Prostate gland (tissue), 2 donors: ENCODE data around the gene C9orf152. TPM values are rescaled to one million over a fixed set of nuclear protein-coding genes. Genes with fewer than 3 reads are reported as not detected.
A peak's percentile ranks its signal among the peaks of the same experiment; 100 is the strongest.

ENCODE experiments used
- DNase-seq: peaks from one replicate; pipeline ENCODE4 v3.0.0-alpha.2; 2019; ENCODE audit warnings: low spot score
- H3K27ac ChIP-seq, 2 donors: fragments of 200-600 bp; sonication (generic); 2 replicates each; pipeline ENCODE4 v1.5.1; 2017 to 2019
- H3K27me3 ChIP-seq: fragments of 200-600 bp; sonication (generic); replicated peaks from 2 replicates; pipeline ENCODE4 v1.5.1; 2019; ENCODE audit not compliant: insufficient read depth
- H3K36me3 ChIP-seq, 2 donors: fragments of 200-600 bp; sonication (generic); 1 replicate in 1 of 2; 2 replicates in 1 of 2; pipeline versions ENCODE4 v1.5.1 to v1.8.1; 2017 to 2019
- H3K4me1 ChIP-seq: fragments of 200-600 bp; sonication (generic); replicated peaks from 2 replicates; pipeline ENCODE4 v1.5.1; 2019
- H3K4me3 ChIP-seq, 2 donors: fragments of 200-600 bp; sonication (generic); 2 replicates each; pipeline ENCODE4 v1.5.1; 2017 to 2019
- H3K9me3 ChIP-seq: fragments of 200-600 bp; sonication (generic); 2 replicates; pipeline ENCODE4 v1.5.1; 2017
- POLR2A ChIP-seq: fragments of 450-650 bp; IDR thresholded peaks from one replicate; pipeline ENCODE4 v1.6.1; 2016; ENCODE audit warnings: antibody characterized with exemption, mild to moderate bottlenecking
- POLR2AphosphoS5 ChIP-seq: sonication (generic); formaldehyde crosslinking; IDR thresholded peaks from one replicate; pipeline ENCODE4 v1.6.1; 2017; ENCODE audit warnings: antibody characterized with exemption
- WGBS: methylation state at CpG from one replicate; pipeline ENCODE4 v1.1.5; 2018; 5-methylcytosine and 5-hydroxymethylcytosine counted together
- intact Hi-C: fragments of 100-400 bp; cut with DNase I; formaldehyde crosslinking; loops from one replicate; pipeline ENCODE4 v1.14.2; 2022
- total RNA-seq, 2 donors: library from RNA; depleted of rRNA; stranded (reverse); fragments of >200 nt; gene quantifications; one replicate each; pipeline ENCODE4 v1.1.0, GENCODE V29; 2016
- TF ChIP-seq, protein P1 (sequence below), 4 experiments: fragments of 200-600 bp in 2 of 4; fragments of 450-650 bp in 2 of 4; sonication (generic) in 2 of 4; IDR thresholded peaks; 1 replicate in 3 of 4; 2 replicates in 1 of 4; pipeline ENCODE4 v1.5.1; 2016 to 2019; ENCODE audit warnings: antibody characterized with exemption in 4 of 4, mild to moderate bottlenecking in 2 of 4, moderate library complexity in 2 of 4

C9orf152 gene
- total RNA-seq, 2 donors from 2014 or later, result 9.0 to 32.6 TPM

DNA sequence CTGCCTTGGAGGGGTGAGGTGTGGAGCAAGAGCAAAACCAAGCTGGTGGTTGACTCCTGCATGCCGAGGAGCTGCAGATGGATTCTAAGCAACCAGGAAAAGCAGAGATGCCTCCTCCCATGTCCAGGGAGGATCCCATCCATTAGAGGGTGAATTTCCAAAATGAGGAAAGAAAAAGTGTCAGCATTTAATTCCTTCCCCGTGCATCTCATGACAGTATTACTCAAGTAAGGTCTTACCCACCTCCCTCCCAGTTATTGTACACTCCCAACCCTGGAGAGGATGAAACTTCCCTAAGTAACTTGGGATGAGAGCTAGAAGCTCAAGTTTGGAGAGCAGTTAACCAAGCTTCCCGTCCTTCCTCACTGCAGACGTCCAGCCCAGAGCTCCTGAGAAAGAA, 19.9 kb downstream of the C9orf152 start:
- Histone ChIP-seq H3K36me3 (no peaks in the 10 kb centered on the region), H3K4me3 (no peak overlapping the region), H3K9me3 (no peaks in the 10 kb centered on the region), H3K27ac (peak overlapping the region; percentile 61 to 78), H3K27me3 (no peaks in the 10 kb centered on the region), H3K4me1 (peaks cover 8% of the 10 kb centered on the region)
- no peak for TF ChIP-seq POLR2A
- WGBS, result 79% methylated on average over 4 of the region's 4 CpGs
- no peak for DNase-seq
- intact Hi-C loops, result loop anchor here (10.0 kb wide), 2 partner anchors 67 to 237 kb away; partner anchors contain the start of gene TXN

DNA sequence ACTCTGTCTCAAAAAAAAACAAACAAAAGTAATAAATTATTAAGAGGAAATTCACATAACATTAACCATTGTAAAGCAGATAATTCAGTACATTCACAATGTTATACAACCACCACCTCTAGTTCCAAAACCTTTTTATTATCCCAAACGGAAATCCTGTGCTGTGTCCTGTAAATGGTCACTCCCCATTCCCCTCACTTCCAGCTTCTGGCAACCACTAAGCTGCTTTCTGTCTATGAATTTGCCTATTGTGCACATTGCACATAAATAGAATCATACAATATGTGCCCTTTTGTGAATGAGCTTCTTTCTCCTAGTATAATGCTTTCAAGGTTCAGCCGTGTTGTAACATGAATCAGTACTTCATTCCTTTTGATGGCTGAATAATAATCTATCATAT, 20.8 kb downstream of the C9orf152 start:
- WGBS, result 76% methylated on average over 2 of the region's 2 CpGs
- DNase-seq, result no peak
- H3K4me1 ChIP-seq, result peaks cover 8% of the 10 kb centered on the region
- H3K36me3 ChIP-seq, result no peaks in the 10 kb centered on the region
- intact Hi-C loops, result loop anchor here (10.0 kb wide), 2 partner anchors 68 to 238 kb away; partner anchors contain the start of gene TXN
- TF ChIP-seq, protein P1, sequence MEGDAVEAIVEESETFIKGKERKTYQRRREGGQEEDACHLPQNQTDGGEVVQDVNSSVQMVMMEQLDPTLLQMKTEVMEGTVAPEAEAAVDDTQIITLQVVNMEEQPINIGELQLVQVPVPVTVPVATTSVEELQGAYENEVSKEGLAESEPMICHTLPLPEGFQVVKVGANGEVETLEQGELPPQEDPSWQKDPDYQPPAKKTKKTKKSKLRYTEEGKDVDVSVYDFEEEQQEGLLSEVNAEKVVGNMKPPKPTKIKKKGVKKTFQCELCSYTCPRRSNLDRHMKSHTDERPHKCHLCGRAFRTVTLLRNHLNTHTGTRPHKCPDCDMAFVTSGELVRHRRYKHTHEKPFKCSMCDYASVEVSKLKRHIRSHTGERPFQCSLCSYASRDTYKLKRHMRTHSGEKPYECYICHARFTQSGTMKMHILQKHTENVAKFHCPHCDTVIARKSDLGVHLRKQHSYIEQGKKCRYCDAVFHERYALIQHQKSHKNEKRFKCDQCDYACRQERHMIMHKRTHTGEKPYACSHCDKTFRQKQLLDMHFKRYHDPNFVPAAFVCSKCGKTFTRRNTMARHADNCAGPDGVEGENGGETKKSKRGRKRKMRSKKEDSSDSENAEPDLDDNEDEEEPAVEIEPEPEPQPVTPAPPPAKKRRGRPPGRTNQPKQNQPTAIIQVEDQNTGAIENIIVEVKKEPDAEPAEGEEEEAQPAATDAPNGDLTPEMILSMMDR (IDR thresholded peaks at IDR 0.05), result no peak
- TF ChIP-seq POLR2AphosphoS5, result no peak
- no peak for TF ChIP-seq POLR2A
- H3K27ac ChIP-seq, result no peak overlapping the region
- no peak overlapping the region for H3K4me3 ChIP-seq
- no peaks in the 10 kb centered on the region for H3K9me3 ChIP-seq
- H3K27me3 ChIP-seq, result no peaks in the 10 kb centered on the region

DNA sequence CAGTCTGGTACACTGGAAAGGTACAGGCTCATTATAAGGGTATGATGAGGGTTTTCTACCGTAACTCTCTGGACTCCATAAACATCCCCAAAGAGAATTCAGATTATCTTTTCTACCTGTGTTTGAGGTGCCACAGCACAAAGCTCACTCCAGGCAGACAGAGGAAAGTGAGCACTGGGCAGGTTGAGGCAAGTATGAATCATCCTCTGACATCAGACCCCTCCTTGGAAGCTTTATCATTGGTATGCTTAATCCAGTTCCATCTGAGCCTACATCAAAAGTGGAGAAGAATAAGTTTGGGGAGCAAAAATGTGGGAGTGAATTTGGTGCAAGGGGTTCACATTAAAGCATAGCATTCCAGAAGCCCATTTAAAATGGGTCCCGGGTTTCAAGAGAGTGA, 21.7 kb downstream of the C9orf152 start:
- H3K27ac ChIP-seq, result no peak overlapping the region
- H3K36me3 ChIP-seq, result no peaks in the 10 kb centered on the region
- no peak for DNase-seq
- intact Hi-C loops, result loop anchor here (10.0 kb wide), 2 partner anchors 69 to 239 kb away; partner anchors contain the start of gene TXN
- peaks cover 8% of the 10 kb centered on the region for H3K4me1 ChIP-seq
- no peaks in the 10 kb centered on the region for H3K9me3 ChIP-seq
- no peaks in the 10 kb centered on the region for H3K27me3 ChIP-seq
- H3K4me3 ChIP-seq, result no peak overlapping the region
- TF ChIP-seq, protein P1 (IDR thresholded peaks at IDR 0.05), result no peak
- TF ChIP-seq POLR2AphosphoS5, result no peak
- TF ChIP-seq POLR2A, result no peak
- 89% methylated on average over 2 of the region's 2 CpGs for WGBS

DNA sequence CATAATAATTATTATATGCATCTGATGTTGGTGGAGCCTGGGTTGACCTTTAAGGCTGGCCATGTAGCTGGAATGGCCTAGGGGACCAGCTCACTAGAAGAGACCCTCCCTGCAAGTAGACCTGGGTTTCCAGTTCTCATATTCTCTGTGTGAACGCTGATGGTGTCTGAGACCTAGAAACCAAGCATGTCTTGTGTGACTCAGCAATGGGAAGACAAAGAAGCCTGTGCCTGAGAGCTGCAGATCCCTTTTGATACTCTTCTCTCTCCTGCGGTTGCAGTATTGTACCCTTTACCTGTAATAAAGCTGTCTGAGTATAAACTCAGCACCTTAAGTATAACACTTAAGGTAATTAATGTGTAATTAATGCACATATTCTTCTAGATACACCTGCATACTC, 22.2 kb downstream of the C9orf152 start:
- no peak for DNase-seq
- Histone ChIP-seq H3K27ac (no peak overlapping the region), H3K27me3 (no peaks in the 10 kb centered on the region), H3K4me3 (no peak overlapping the region), H3K36me3 (no peaks in the 10 kb centered on the region), H3K9me3 (no peaks in the 10 kb centered on the region), H3K4me1 (peaks cover 8% of the 10 kb centered on the region)
- TF ChIP-seq POLR2A (no peak), POLR2AphosphoS5 (no peak)
- TF ChIP-seq, protein P1 (IDR thresholded peaks at IDR 0.05), result no peak
- intact Hi-C loops, result loop anchor here (10.0 kb wide), 2 partner anchors 69 to 239 kb away; partner anchors contain the start of gene TXN
- 89% methylated on average over 2 of the region's 2 CpGs for WGBS

DNA sequence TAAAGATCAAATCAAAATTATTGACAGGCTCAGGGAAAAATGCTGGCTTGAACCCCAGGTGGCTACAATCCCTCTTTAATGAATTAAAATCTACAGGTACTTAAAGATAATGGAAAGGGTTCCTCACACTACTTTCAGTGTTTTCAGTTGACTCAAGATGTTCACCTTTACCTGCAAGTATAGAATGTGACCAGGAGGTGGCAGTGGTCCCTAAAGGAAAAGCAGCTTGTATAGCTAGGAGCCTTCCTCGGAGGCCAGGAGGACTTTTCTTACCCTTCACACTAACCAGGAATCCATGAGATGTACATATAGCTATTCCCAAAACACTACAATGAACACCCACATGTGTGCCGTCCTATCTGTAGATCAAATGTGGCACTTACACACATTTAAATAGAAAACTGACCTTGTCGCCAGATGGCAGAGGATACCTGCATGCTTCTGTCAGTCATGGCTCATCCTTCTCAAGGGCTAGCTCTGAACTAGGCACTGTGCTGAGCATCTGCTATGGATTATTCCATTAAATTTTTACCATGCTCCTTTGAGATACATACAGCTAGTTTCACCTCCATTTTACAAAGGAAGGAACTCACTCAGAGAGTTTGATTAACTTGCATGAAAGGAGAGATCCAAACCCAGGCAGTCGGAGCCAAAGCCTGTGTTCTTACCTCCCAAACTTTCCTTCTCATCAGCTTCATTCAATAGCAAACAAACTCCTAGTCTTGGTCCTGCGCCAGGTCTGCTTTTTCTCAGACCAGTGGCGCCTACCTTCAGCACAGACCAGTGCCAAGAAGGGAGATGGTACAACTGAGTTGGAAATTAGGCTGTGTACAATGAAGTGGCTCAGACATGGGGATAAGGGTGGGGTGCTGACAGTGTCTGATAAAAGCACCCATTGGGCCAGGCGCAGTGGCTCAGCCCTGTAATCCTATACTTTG, 24.5 kb downstream of the C9orf152 start:
- no peak overlapping the region for H3K4me3 ChIP-seq
- H3K4me1 ChIP-seq, result peaks cover 5% of the 10 kb centered on the region
- peak; percentile 85 for DNase-seq
- TF ChIP-seq POLR2A, result no peak
- TF ChIP-seq POLR2AphosphoS5, result peak; percentile 52
- TF ChIP-seq, protein P1 (IDR thresholded peaks at IDR 0.05), result peak; percentile 62 to 89 (median 86)
- intact Hi-C loops, result loop anchor here (2.0 to 10.0 kb wide), 4 partner anchors 33 to 439 kb away; partner anchors contain the start of gene TXN
- WGBS, result 74% methylated on average over 7 of the region's 7 CpGs
- no peaks in the 10 kb centered on the region for H3K36me3 ChIP-seq
- no peaks in the 10 kb centered on the region for H3K9me3 ChIP-seq
- no peak overlapping the region for H3K27ac ChIP-seq
- no peaks in the 10 kb centered on the region for H3K27me3 ChIP-seq
